IMR-90 (cell line): Measurements from ENCODE around the gene UST. TPM values are rescaled to one million over a fixed set of nuclear protein-coding genes. Genes with fewer than 3 reads are reported as not detected.

Source experiments
- ATAC-seq: fragments of 200-7000 bp; cut with Tn5 transposase; 2 replicates; pipeline ENCODE4 v1.9.1; 2020; ENCODE audit warnings: low read depth, mild to moderate bottlenecking, moderate library complexity
- BruUV-seq: library from RNA; stranded (reverse); fragments of 400-500 nt; replicated peaks from 2 replicates; lab custom pipeline; 2021; lab: Mats Ljungman, UMichigan
- CTCF ChIA-PET: fragments of 300-600 bp; formaldehyde crosslinking; extraction: SDS; loops from one replicate; lab custom pipeline; 2021; ENCODE audit warnings: antibody characterized with exemption; lab: Yijun Ruan, JAX
- POLR2A ChIA-PET: fragments of 300-600 bp; sonication (Branson Sonifier 250); formaldehyde crosslinking; loops from one replicate; lab custom pipeline; 2022; ENCODE audit warnings: antibody characterized with exemption; ENCODE audit not compliant: unreplicated experiment; lab: Charles Lee
- DNase-seq: peaks from one replicate; pipeline ENCODE4 v3.0.0; 2013
- H2AFZ ChIP-seq: replicated peaks from 2 replicates; pipeline ENCODE3; 2013; ENCODE audit warnings: low read length, mild to moderate bottlenecking; ENCODE audit not compliant: poor library complexity
- H2AK5ac ChIP-seq: 2 replicates; pipeline ENCODE4 v1.6.1; 2013; ENCODE audit warnings: low read depth, low read length, inconsistent platforms
- H2AK9ac ChIP-seq: replicated peaks from 2 replicates; pipeline ENCODE3; 2013; ENCODE audit warnings: mild to moderate bottlenecking, low read depth, low read length, moderate library complexity; ENCODE audit not compliant: poor library complexity
- H2BK120ac ChIP-seq: 2 replicates; pipeline ENCODE4 v1.6.1; 2013; ENCODE audit warnings: low read depth, low read length, inconsistent platforms
- H2BK15ac ChIP-seq: 3 replicates; pipeline ENCODE4 v1.6.1; 2013; ENCODE audit warnings: low read depth, low read length, inconsistent platforms
- H2BK20ac ChIP-seq: 2 replicates; pipeline ENCODE4 v1.6.1; 2013; ENCODE audit warnings: low read depth, mild to moderate bottlenecking, inconsistent platforms, low read length, moderate library complexity
- H2BK5ac ChIP-seq: 2 replicates; pipeline ENCODE4 v1.6.1; 2013; ENCODE audit warnings: mild to moderate bottlenecking, low read depth, low read length, inconsistent platforms; ENCODE audit not compliant: poor library complexity, severe bottlenecking
- H3K14ac ChIP-seq: replicated peaks from 2 replicates; pipeline ENCODE4 v1.6.1; 2013; ENCODE audit warnings: low read depth, low read length, inconsistent platforms
- H3K18ac ChIP-seq: 2 replicates; pipeline ENCODE4 v1.6.1; 2013; ENCODE audit warnings: low read depth, low read length, control low read depth
- H3K23ac ChIP-seq: 2 replicates; pipeline ENCODE4 v1.6.1; 2013; ENCODE audit warnings: low read depth, low read length, inconsistent platforms
- H3K27ac ChIP-seq: 2 replicates; pipeline ENCODE4 v1.5.1; 2013; ENCODE audit warnings: mild to moderate bottlenecking, control low read depth, low read length; ENCODE audit not compliant: insufficient read depth
- H3K27me3 ChIP-seq: 2 replicates; pipeline ENCODE4 v1.6.1; 2013; ENCODE audit warnings: low read length; ENCODE audit not compliant: control insufficient read depth, insufficient read depth
- H3K36me3 ChIP-seq: 2 replicates; pipeline ENCODE4 v1.6.1; 2013; ENCODE audit warnings: low read length, mixed read lengths; ENCODE audit not compliant: control insufficient read depth, insufficient read depth
- H3K4ac ChIP-seq: 2 replicates; pipeline ENCODE4 v1.6.1; 2013; ENCODE audit warnings: low read depth, low read length, inconsistent platforms
- H3K4me1 ChIP-seq: 2 replicates; pipeline ENCODE4 v1.6.1; 2013; ENCODE audit warnings: low read length, mixed read lengths; ENCODE audit not compliant: control insufficient read depth, insufficient read depth
- H3K4me2 ChIP-seq: 2 replicates; pipeline ENCODE4 v1.6.1; 2013; ENCODE audit warnings: low read depth, mild to moderate bottlenecking, control low read depth, low read length, moderate library complexity
- H3K4me3 ChIP-seq: 2 replicates; pipeline ENCODE4 v1.5.1; 2013; ENCODE audit warnings: low read depth, mild to moderate bottlenecking, control low read depth, low read length, moderate library complexity; ENCODE audit not compliant: insufficient read depth
- H3K56ac ChIP-seq: 2 replicates; pipeline ENCODE4 v1.6.1; 2013; ENCODE audit warnings: low read length, inconsistent platforms; ENCODE audit not compliant: insufficient read depth; ENCODE audit errors: extremely low read depth
- H3K79me1 ChIP-seq, 2 experiments: 2 replicates each; pipeline ENCODE4 v1.6.1; 2013; ENCODE audit warnings: low read length in 2 of 2, inconsistent platforms in 1 of 2, low read depth in 1 of 2
- H3K9ac ChIP-seq: 2 replicates; pipeline ENCODE4 v1.6.1; 2013; ENCODE audit warnings: low read depth, low read length, control low read depth
- H3K9me1 ChIP-seq: 2 replicates; pipeline ENCODE4 v1.6.1; 2013; ENCODE audit warnings: low read length, inconsistent platforms; ENCODE audit not compliant: insufficient read depth
- H3K9me3 ChIP-seq: 2 replicates; pipeline ENCODE4 v1.6.1; 2013; ENCODE audit warnings: low read length; ENCODE audit not compliant: control insufficient read depth, insufficient read depth
- H4K20me1 ChIP-seq: 2 replicates; pipeline ENCODE4 v1.6.1; 2013; ENCODE audit warnings: low read length, inconsistent platforms; ENCODE audit not compliant: insufficient read depth
- H4K5ac ChIP-seq: 2 replicates; pipeline ENCODE4 v1.6.1; 2013; ENCODE audit warnings: mild to moderate bottlenecking, low read depth, low read length, control low read depth
- H4K8ac ChIP-seq, 2 experiments: 2 replicates each; pipeline ENCODE4 v1.6.1; 2013; ENCODE audit warnings: low read depth in 2 of 2, low read length in 2 of 2, control low read depth in 1 of 2, inconsistent platforms in 1 of 2
- H4K91ac ChIP-seq: 2 replicates; pipeline ENCODE4 v1.6.1; 2013; ENCODE audit warnings: low read depth, low read length, inconsistent platforms; ENCODE audit not compliant: insufficient read depth
- BHLHE40 ChIP-seq: fragments of 150-350 bp; IDR thresholded peaks from 2 replicates; pipeline ENCODE4 v1.6.1; 2016; ENCODE audit warnings: mild to moderate bottlenecking, low read depth, low read length
- CEBPB ChIP-seq: IDR thresholded peaks from 2 replicates; pipeline ENCODE4 v1.6.1; 2012; ENCODE audit warnings: low read depth, low read length, improper control_type of control experiment
- CHD1 ChIP-seq: IDR thresholded peaks from 2 replicates; pipeline ENCODE4 v1.6.1; 2012; ENCODE audit warnings: low read depth, low read length, improper control_type of control experiment
- CTCF ChIP-seq: conservative IDR thresholded peaks from 2 replicates; pipeline ENCODE4 v1.5.1; 2012; ENCODE audit warnings: mild to moderate bottlenecking, low read depth, low read length, improper control_type of control experiment
- ELK1 ChIP-seq: fragments of 150-350 bp; IDR thresholded peaks from 2 replicates; pipeline ENCODE4 v1.6.1; 2016; ENCODE audit warnings: low read depth, mild to moderate bottlenecking, low read length, moderate library complexity, borderline replicate concordance
- FOS ChIP-seq: fragments of 150-350 bp; IDR thresholded peaks from 2 replicates; pipeline ENCODE4 v1.6.1; 2016; ENCODE audit warnings: low read depth, low read length
- MAFK ChIP-seq: IDR thresholded peaks from 2 replicates; pipeline ENCODE4 v1.6.1; 2012; ENCODE audit warnings: low read depth, low read length, improper control_type of control experiment
- MAZ ChIP-seq: IDR thresholded peaks from 2 replicates; pipeline ENCODE4 v1.6.1; 2012; ENCODE audit warnings: low read depth, mild to moderate bottlenecking, low read length, improper control_type of control experiment, moderate library complexity, borderline replicate concordance
- MXI1 ChIP-seq: IDR thresholded peaks from 2 replicates; pipeline ENCODE4 v1.6.1; 2012; ENCODE audit warnings: low read depth, mild to moderate bottlenecking, low read length, moderate library complexity, borderline replicate concordance
- NFE2L2 ChIP-seq: fragments of 150-350 bp; IDR thresholded peaks from 2 replicates; pipeline ENCODE4 v1.6.1; 2016; ENCODE audit warnings: low read depth, mild to moderate bottlenecking, low read length
- RAD21 ChIP-seq: IDR thresholded peaks from 2 replicates; pipeline ENCODE4 v1.6.1; 2012; ENCODE audit warnings: low read length, improper control_type of control experiment
- RFX5 ChIP-seq: IDR thresholded peaks from 2 replicates; pipeline ENCODE4 v1.8.0; 2012; ENCODE audit warnings: low read depth, mild to moderate bottlenecking, low read length, moderate library complexity
- SMC3 ChIP-seq: fragments of 150-350 bp; IDR thresholded peaks from 2 replicates; pipeline ENCODE4 v1.6.1; 2016; ENCODE audit warnings: low read depth, mild to moderate bottlenecking, antibody characterized with exemption, low read length, moderate library complexity
- USF2 ChIP-seq: fragments of 150-350 bp; IDR thresholded peaks from 2 replicates; pipeline ENCODE4 v1.6.1; 2017; ENCODE audit warnings: mild to moderate bottlenecking, antibody characterized with exemption, low read length, low read depth
- WGBS, 2 experiments: methylation state at CpG; one replicate each; pipeline versions ENCODE4 v1.1.5 to v1.1.7; 2013; ENCODE audit warnings: missing lambda C conversion rate in 2 of 2; ENCODE audit not compliant: insufficient read length in 1 of 2; ENCODE audit errors: extremely low coverage in 2 of 2; 5-methylcytosine and 5-hydroxymethylcytosine counted together
- dilution Hi-C: fragments of 300-500 bp; cut with HindIII; formaldehyde crosslinking; loops from one replicate; pipeline ENCODE4 v1.14.3; 2018; ENCODE audit warnings: low sequenced_read_pairs; ENCODE audit not compliant: unreplicated experiment
- in situ Hi-C: fragments of 300-500 bp; cut with MboI; formaldehyde crosslinking; loops from 3 replicates; pipeline ENCODE4 v1.14.3; 2019; ENCODE audit warnings: low sequenced_read_pairs, inconsistent platforms, mixed read lengths
- intact Hi-C: fragments of 100-400 bp; cut with micrococcal nuclease; formaldehyde crosslinking; loops from 2 replicates; pipeline ENCODE4 v1.10.0; 2022
- polyA plus RNA-seq, 3 experiments: library from polyadenylated mRNA; depleted of rRNA; stranded (reverse); fragments of >200 nt; gene quantifications; 2 replicates each; pipeline ENCODE4 v1.2.3, GENCODE V29; 2012; ENCODE audit warnings: low replicate concordance in 1 of 3
- total RNA-seq: library from RNA; depleted of rRNA; stranded (reverse); fragments of >200 nt; gene quantifications from 2 replicates; pipeline ENCODE4 v1.2.3, GENCODE V29; 2012

UST gene
- total and polyA plus RNA-seq, 2 of the 4 experiments (the other 2 are of a cell fraction) = 7.7 to 13.8 TPM

- no peak overlapping the region for H3K27ac ChIP-seq
- in situ Hi-C loops (no loop called here), intact Hi-C loops (no loop called here), dilution Hi-C loops (no loop called here)
- 0 out of 2 replicates have a peak, but pooled peaks cover 2% of the 10 kb centered on the region for H4K20me1 ChIP-seq
- BruUV-seq = no TSS peak
- no peaks in the 10 kb centered on the region for H3K36me3 ChIP-seq
- H3K27me3 ChIP-seq = no peaks in the 10 kb centered on the region; the same call in 1 of the 2 replicates
- H3K79me1 ChIP-seq = peaks cover 6 to 36% of the 10 kb centered on the region in 2 experiments; a peak in 3 of 4 replicates
- no peak overlapping the region for H2BK15ac ChIP-seq
- no peak overlapping the region for H3K4ac ChIP-seq
- H4K8ac ChIP-seq = no peak overlapping the region
- H3K9ac ChIP-seq = no peak overlapping the region
- no peak overlapping the region for H3K18ac ChIP-seq
- no peak overlapping the region for H2BK120ac ChIP-seq
- no peaks in the 10 kb centered on the region for H3K9me3 ChIP-seq
- CTCF ChIA-PET = interaction anchor here (0.6 kb wide), 1 partner anchor 34 kb away, joined by 3 read pairs; no protein-coding TSS in a partner anchor
- DNase-seq (no peak), ATAC-seq (no peak)
- 72% methylated on average over 3 of the region's 5 CpGs; no CpG with 5 or more reads in 1 of the 2 experiments for WGBS, 2 experiments
- no peak overlapping the region for H3K4me2 ChIP-seq
- POLR2A ChIA-PET = no interaction called here
- no peak overlapping the region for H2AK5ac ChIP-seq
- H3K56ac ChIP-seq = no peak overlapping the region
- no peak overlapping the region for H3K14ac ChIP-seq
- H4K91ac ChIP-seq = no peak overlapping the region
- no peak overlapping the region for H2AFZ ChIP-seq
- H3K23ac ChIP-seq = no peak overlapping the region
- no peak overlapping the region for H4K5ac ChIP-seq
- H3K4me3 ChIP-seq = no peak overlapping the region
- no peak overlapping the region for H2BK20ac ChIP-seq
- TF ChIP-seq NFE2L2 = no peak
- no peak for TF ChIP-seq RAD21
- TF ChIP-seq FOS = no peak
- TF ChIP-seq BHLHE40 = no peak
- TF ChIP-seq MAFK = no peak
- no peak for TF ChIP-seq MXI1
- TF ChIP-seq RFX5 = no peak
- TF ChIP-seq CTCF = no peak
- no peak for TF ChIP-seq CHD1
- TF ChIP-seq SMC3 = no peak
- no peak for TF ChIP-seq CEBPB
- no peak for TF ChIP-seq MAZ
- no peak for TF ChIP-seq ELK1
- no peak for TF ChIP-seq USF2
- no peak overlapping the region for H2BK5ac ChIP-seq
- H3K9me1 ChIP-seq = peaks cover 9% of the 10 kb centered on the region
- no peak overlapping the region for H2AK9ac ChIP-seq
- peaks cover 9% of the 10 kb centered on the region for H3K4me1 ChIP-seq
These were observed 118.1 kb downstream of the UST start for GRCh38 chr6:148864941-148865340.
